ENCODE results near the gene GATA5. TPM values are rescaled to one million over a fixed set of nuclear protein-coding genes. Genes with fewer than 3 reads are reported as not detected.

GATA5 gene
- total RNA-seq, 4 donors from 2014 or later = 0.23 to 2.1 (median 1.2) TPM

GRCh38 chr20:62441987-62442539 lies 33.7 kb downstream of the GATA5 start:
- no peaks in the 10 kb centered on the region for H3K4me1 ChIP-seq
- peaks cover 73% of the 10 kb centered on the region for H3K27me3 ChIP-seq
- 100% methylated on average over 1 of the region's 16 CpGs for WGBS
- no peak overlapping the region for H3K27ac ChIP-seq
- DNase-seq (ENCODE audit: low spot score in 2 of 2) = no peak
- no peaks in the 10 kb centered on the region for H3K36me3 ChIP-seq
- TF ChIP-seq POLR2AphosphoS5 (IDR thresholded peaks at IDR 0.05) (no peak), POLR2A (IDR thresholded peaks at IDR 0.05) (no peak), EP300 (IDR thresholded peaks at IDR 0.05) (no peak), CTCF (IDR thresholded peaks at IDR 0.05) (no peak)
- H3K4me3 ChIP-seq = no peak overlapping the region
- H3K9me3 ChIP-seq = no peaks in the 10 kb centered on the region

GRCh38 chr20:62439218-62439617 lies 36.6 kb downstream of the GATA5 start:
- Histone ChIP-seq H3K27me3 (peaks cover 67% of the 10 kb centered on the region), H3K36me3 (no peaks in the 10 kb centered on the region), H3K27ac (no peak overlapping the region), H3K4me1 (peaks cover 1% of the 10 kb centered on the region), H3K4me3 (no peak overlapping the region), H3K9me3 (no peaks in the 10 kb centered on the region)
- no peak for DNase-seq (ENCODE audit: low spot score in 2 of 2)
- WGBS = 77% methylated on average over 5 of the region's 5 CpGs
- TF ChIP-seq POLR2AphosphoS5 (IDR thresholded peaks at IDR 0.05) = no peak
- no peak for TF ChIP-seq EP300 (IDR thresholded peaks at IDR 0.05)
- no peak for TF ChIP-seq POLR2A (IDR thresholded peaks at IDR 0.05)
- TF ChIP-seq CTCF (IDR thresholded peaks at IDR 0.05) = no peak

GRCh38 chr20:62437927-62438326 lies 37.9 kb downstream of the GATA5 start:
- Histone ChIP-seq H3K27me3 (peaks cover 63% of the 10 kb centered on the region), H3K4me3 (no peak overlapping the region), H3K4me1 (peaks cover 10% of the 10 kb centered on the region), H3K27ac (no peak overlapping the region), H3K9me3 (no peaks in the 10 kb centered on the region), H3K36me3 (no peaks in the 10 kb centered on the region)
- DNase-seq (ENCODE audit: low spot score in 2 of 2) = no peak
- TF ChIP-seq POLR2A (IDR thresholded peaks at IDR 0.05) (no peak), EP300 (IDR thresholded peaks at IDR 0.05) (no peak), POLR2AphosphoS5 (IDR thresholded peaks at IDR 0.05) (no peak), CTCF (IDR thresholded peaks at IDR 0.05) (no peak)
- WGBS = 64% methylated on average over 8 of the region's 24 CpGs

GRCh38 chr20:62437496-62437895 lies 38.3 kb downstream of the GATA5 start:
- H3K36me3 ChIP-seq = no peaks in the 10 kb centered on the region
- peaks cover 62% of the 10 kb centered on the region for H3K27me3 ChIP-seq
- no peak overlapping the region for H3K4me3 ChIP-seq
- DNase-seq (ENCODE audit: low spot score in 2 of 2) = no peak
- H3K4me1 ChIP-seq = peaks cover 10% of the 10 kb centered on the region
- H3K27ac ChIP-seq = no peak overlapping the region
- no peaks in the 10 kb centered on the region for H3K9me3 ChIP-seq
- WGBS = 73% methylated on average over 6 of the region's 12 CpGs
- TF ChIP-seq EP300 (IDR thresholded peaks at IDR 0.05) (no peak), POLR2A (IDR thresholded peaks at IDR 0.05) (no peak), CTCF (IDR thresholded peaks at IDR 0.05) (no peak), POLR2AphosphoS5 (IDR thresholded peaks at IDR 0.05) (no peak)

- Histone ChIP-seq H3K36me3 (no peaks in the 10 kb centered on the region), H3K27me3 (peaks cover 57% of the 10 kb centered on the region), H3K4me1 (peaks cover 10% of the 10 kb centered on the region), H3K9me3 (no peaks in the 10 kb centered on the region), H3K4me3 (no peak overlapping the region), H3K27ac (no peak overlapping the region)
- WGBS = 95% methylated on average over 3 of the region's 3 CpGs
- DNase-seq (ENCODE audit: low spot score in 2 of 2) = no peak
- no peak for TF ChIP-seq CTCF (IDR thresholded peaks at IDR 0.05)
These were observed 39.1 kb downstream of the GATA5 start for GRCh38 chr20:62436692-62437091.

Measured in suprapubic skin (tissue), 4 donors.